A673 (cell line): ENCODE measurements around the gene EGLN2.

Source experiments
- CTCF ChIP-seq: fragments of 300-800, 200-600 bp; sonication (generic); conservative IDR thresholded peaks from 2 replicates; pipeline ENCODE4 v1.5.1; 2017; ENCODE audit warnings: low read depth, mild to moderate bottlenecking, antibody characterized with exemption, low read length, moderate library complexity, mixed read lengths
- EZH2 ChIP-seq: fragments of 200-600 bp; sonication (generic); IDR thresholded peaks from 2 replicates; pipeline ENCODE4 v1.6.1; 2017; ENCODE audit warnings: borderline replicate concordance, low read depth, mild to moderate bottlenecking, mixed read lengths, antibody characterized with exemption, low read length; ENCODE audit not compliant: poor library complexity, severe bottlenecking

GRCh38 chr19:40780582-40780981 is 18.4 kb upstream of the EGLN2 start:
- TF ChIP-seq CTCF (no peak), EZH2 (no peak)
